OCI-LY7 (cell line): ENCODE data around the gene ZNF132.

Source experiments
- EZH2phosphoT487 ChIP-seq: fragments of 200-600 bp; sonication (generic); IDR thresholded peaks from 2 replicates; pipeline ENCODE4 v1.6.1; 2018; ENCODE audit warnings: low read depth, borderline replicate concordance, mild to moderate bottlenecking, mixed run types, antibody characterized with exemption, low read length, moderate library complexity, mixed read lengths
- TF ChIP-seq, protein P1 (sequence below): fragments of 200-600 bp; sonication (generic); conservative IDR thresholded peaks from 2 replicates; pipeline ENCODE4 v1.5.1; 2014; ENCODE audit warnings: mild to moderate bottlenecking, antibody characterized with exemption, low read length, moderate library complexity, mixed read lengths

DNA sequence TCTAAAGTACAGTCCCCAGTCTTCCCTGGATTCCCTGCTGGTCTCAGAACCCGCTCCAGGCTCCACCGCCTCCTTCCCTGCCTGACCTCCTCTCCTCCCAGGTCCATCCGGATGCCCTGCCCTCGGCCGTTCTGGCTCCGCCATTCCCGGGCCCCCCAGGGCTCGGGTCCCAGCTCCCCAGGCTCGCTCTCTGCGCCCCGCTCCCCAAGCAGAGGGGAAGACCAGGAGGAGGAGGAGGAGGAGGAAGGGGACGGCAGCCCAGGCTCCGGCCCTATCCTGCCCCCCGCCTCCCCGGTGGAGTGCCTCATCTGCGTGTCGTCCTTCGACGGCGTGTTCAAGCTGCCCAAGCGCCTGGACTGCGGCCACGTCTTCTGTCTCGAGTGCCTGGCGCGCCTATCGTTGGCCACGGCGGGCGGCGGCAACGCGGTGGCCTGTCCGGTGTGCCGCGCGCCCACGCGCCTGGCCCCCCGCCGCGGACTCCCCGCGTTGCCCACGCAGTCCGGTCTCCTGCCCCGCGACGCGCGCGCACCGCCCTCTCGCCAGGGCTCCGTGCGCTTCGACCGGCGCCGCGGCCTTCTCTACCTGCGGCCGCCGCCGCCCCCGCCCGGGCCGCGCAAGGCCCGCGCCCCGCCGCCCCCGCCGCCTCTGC lies 43.9 kb downstream of the ZNF132 start:
- TF ChIP-seq, protein P1, sequence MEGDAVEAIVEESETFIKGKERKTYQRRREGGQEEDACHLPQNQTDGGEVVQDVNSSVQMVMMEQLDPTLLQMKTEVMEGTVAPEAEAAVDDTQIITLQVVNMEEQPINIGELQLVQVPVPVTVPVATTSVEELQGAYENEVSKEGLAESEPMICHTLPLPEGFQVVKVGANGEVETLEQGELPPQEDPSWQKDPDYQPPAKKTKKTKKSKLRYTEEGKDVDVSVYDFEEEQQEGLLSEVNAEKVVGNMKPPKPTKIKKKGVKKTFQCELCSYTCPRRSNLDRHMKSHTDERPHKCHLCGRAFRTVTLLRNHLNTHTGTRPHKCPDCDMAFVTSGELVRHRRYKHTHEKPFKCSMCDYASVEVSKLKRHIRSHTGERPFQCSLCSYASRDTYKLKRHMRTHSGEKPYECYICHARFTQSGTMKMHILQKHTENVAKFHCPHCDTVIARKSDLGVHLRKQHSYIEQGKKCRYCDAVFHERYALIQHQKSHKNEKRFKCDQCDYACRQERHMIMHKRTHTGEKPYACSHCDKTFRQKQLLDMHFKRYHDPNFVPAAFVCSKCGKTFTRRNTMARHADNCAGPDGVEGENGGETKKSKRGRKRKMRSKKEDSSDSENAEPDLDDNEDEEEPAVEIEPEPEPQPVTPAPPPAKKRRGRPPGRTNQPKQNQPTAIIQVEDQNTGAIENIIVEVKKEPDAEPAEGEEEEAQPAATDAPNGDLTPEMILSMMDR: no peak
- TF ChIP-seq EZH2phosphoT487: no peak
